ENCODE data around the gene GCFC2.

GRCh38 chr2:75736276-75736675, 25.6 kb upstream of the GCFC2 start:
- TF ChIP-seq EZH2 (IDR thresholded peaks at IDR 0.05; ENCODE audit: insufficient read depth, poor library complexity, severe bottlenecking), result no peak
- no peak for TF ChIP-seq EZH2phosphoT487 (IDR thresholded peaks at IDR 0.05; ENCODE audit: insufficient read depth, low read depth)
